B cell (primary cell): ENCODE data around the gene GRPR.

ENCODE experiments used
- CTCF ChIP-seq: fragments of 200-600 bp; IDR thresholded peaks from one replicate; pipeline ENCODE4 v1.8.0; 2022; ENCODE audit warnings: antibody characterized with exemption, mild to moderate bottlenecking
- EZH2 ChIP-seq: IDR thresholded peaks from 2 replicates; pipeline ENCODE4 v1.6.1; 2012; ENCODE audit warnings: borderline replicate concordance, low read depth, mild to moderate bottlenecking, moderate library complexity, low read length; ENCODE audit not compliant: insufficient read depth, poor library complexity, severe bottlenecking

- TF ChIP-seq EZH2 (no peak), CTCF (no peak)
These were observed 48.3 kb upstream of the GRPR start for GRCh38 chrX:16075087-16075486.
